GM21723 (cell line): Measurements from ENCODE around the gene CHN1.

Source experiments
- ATAC-seq: cut with Tn5 transposase; IDR thresholded peaks from one replicate; pipeline ENCODE4 v1.9.1; 2021; ENCODE audit warnings: mild to moderate bottlenecking, moderate library complexity; ENCODE audit not compliant: unreplicated experiment

Gene CHN1

GRCh38 chr2:174789001-174789400 lies 216.2 kb downstream of the CHN1 start:
- ATAC-seq = no peak

GRCh38 chr2:174788291-174788929 lies 216.8 kb downstream of the CHN1 start:
- no peak for ATAC-seq

- no peak for ATAC-seq
Measured at GRCh38 chr2:174787487-174788205, 217.5 kb downstream of the CHN1 start.

- no peak for ATAC-seq
Measured at GRCh38 chr2:174786066-174786725, 219.0 kb downstream of the CHN1 start.

- ATAC-seq = no peak
Measured at GRCh38 chr2:174785481-174785880, 219.7 kb downstream of the CHN1 start.

- no peak for ATAC-seq
Measured at GRCh38 chr2:174784909-174785308, 220.3 kb downstream of the CHN1 start.

GRCh38 chr2:174784316-174784715 lies 220.9 kb downstream of the CHN1 start:
- no peak for ATAC-seq

- ATAC-seq = no peak
Measured at GRCh38 chr2:174781996-174782395, 223.2 kb downstream of the CHN1 start.

GRCh38 chr2:174781298-174781697 lies 223.9 kb downstream of the CHN1 start:
- no peak for ATAC-seq

- ATAC-seq = no peak
Measured at GRCh38 chr2:174780856-174781255, 224.3 kb downstream of the CHN1 start.

- ATAC-seq = no peak
Measured at GRCh38 chr2:174780191-174780840, 224.9 kb downstream of the CHN1 start.

- ATAC-seq = no peak
Measured at GRCh38 chr2:174779361-174779928, 225.7 kb downstream of the CHN1 start.

- no peak for ATAC-seq
Measured at GRCh38 chr2:174778085-174778981, 226.8 kb downstream of the CHN1 start.

GRCh38 chr2:174777347-174778084 lies 227.7 kb downstream of the CHN1 start:
- no peak for ATAC-seq

- no peak for ATAC-seq
Measured at GRCh38 chr2:174776675-174777074, 228.5 kb downstream of the CHN1 start.

- no peak for ATAC-seq
Measured at GRCh38 chr2:174776223-174776622, 229.0 kb downstream of the CHN1 start.

- ATAC-seq = no peak
Measured at GRCh38 chr2:174775571-174775980, 229.6 kb downstream of the CHN1 start.

GRCh38 chr2:174774886-174775285 lies 230.3 kb downstream of the CHN1 start:
- ATAC-seq = no peak

GRCh38 chr2:174773215-174773614 lies 232.0 kb downstream of the CHN1 start:
- no peak for ATAC-seq

- ATAC-seq = no peak
Measured at GRCh38 chr2:174772472-174772801, 232.7 kb downstream of the CHN1 start.
